HCEC 1CT (cell line): ENCODE data around the gene PYROXD2.

Source experiments
- DNase-seq: peaks from one replicate; pipeline ENCODE4 v3.0.0-alpha.2; 2017

Gene PYROXD2

GRCh38 chr10:98414932-98415730, at the start of gene PYROXD2:
Gene PYROXD2 (minus strand): TSS chr10:98415182. CDS start chr10:98415135, 47 bp downstream.
- peak; percentile 87 for DNase-seq

GRCh38 chr10:98463976-98464754, 49.2 kb upstream of the PYROXD2 start:
- no peak for DNase-seq

GRCh38 chr10:98463016-98463415, 48.0 kb upstream of the PYROXD2 start:
- DNase-seq, result no peak

- DNase-seq, result no peak
Measured at GRCh38 chr10:98461500-98461842, 46.5 kb upstream of the PYROXD2 start.

GRCh38 chr10:98460837-98461499, 46.0 kb upstream of the PYROXD2 start:
- DNase-seq, result peak; percentile 95

GRCh38 chr10:98458809-98459784, 44.1 kb upstream of the PYROXD2 start:
- no peak for DNase-seq

GRCh38 chr10:98457721-98458120, 42.7 kb upstream of the PYROXD2 start:
- DNase-seq, result no peak

GRCh38 chr10:98456686-98457482, 41.9 kb upstream of the PYROXD2 start:
- no peak for DNase-seq

GRCh38 chr10:98456043-98456570, 41.1 kb upstream of the PYROXD2 start:
- DNase-seq, result no peak

GRCh38 chr10:98453729-98454128, 38.7 kb upstream of the PYROXD2 start:
- no peak for DNase-seq

- no peak for DNase-seq
Measured at GRCh38 chr10:98450618-98451017, 35.6 kb upstream of the PYROXD2 start.

- DNase-seq, result no peak
Measured at GRCh38 chr10:98449287-98449686, 34.3 kb upstream of the PYROXD2 start.

GRCh38 chr10:98446661-98447221, 31.8 kb upstream of the PYROXD2 start, which contains the start of gene HPS1:
Gene HPS1 (minus strand): TSS chr10:98446935. CDS start chr10:98443240, 3,695 bp downstream.
- peak; percentile 73 for DNase-seq

GRCh38 chr10:98446151-98446660, 31.2 kb upstream of the PYROXD2 start:
- DNase-seq, result peak; percentile 40

- no peak for DNase-seq
Measured at GRCh38 chr10:98445200-98445812, 30.3 kb upstream of the PYROXD2 start.

GRCh38 chr10:98444314-98445006, 29.5 kb upstream of the PYROXD2 start:
- no peak for DNase-seq

- DNase-seq, result no peak
Measured at GRCh38 chr10:98438715-98439114, 23.7 kb upstream of the PYROXD2 start.

GRCh38 chr10:98436704-98437103, 21.7 kb upstream of the PYROXD2 start:
- no peak for DNase-seq

GRCh38 chr10:98435178-98435577, 20.2 kb upstream of the PYROXD2 start:
- no peak for DNase-seq
